Measurements from ENCODE around the gene TBC1D7.
A peak's percentile ranks its signal among the peaks of the same experiment; 100 is the strongest.

TBC1D7 gene

DNA sequence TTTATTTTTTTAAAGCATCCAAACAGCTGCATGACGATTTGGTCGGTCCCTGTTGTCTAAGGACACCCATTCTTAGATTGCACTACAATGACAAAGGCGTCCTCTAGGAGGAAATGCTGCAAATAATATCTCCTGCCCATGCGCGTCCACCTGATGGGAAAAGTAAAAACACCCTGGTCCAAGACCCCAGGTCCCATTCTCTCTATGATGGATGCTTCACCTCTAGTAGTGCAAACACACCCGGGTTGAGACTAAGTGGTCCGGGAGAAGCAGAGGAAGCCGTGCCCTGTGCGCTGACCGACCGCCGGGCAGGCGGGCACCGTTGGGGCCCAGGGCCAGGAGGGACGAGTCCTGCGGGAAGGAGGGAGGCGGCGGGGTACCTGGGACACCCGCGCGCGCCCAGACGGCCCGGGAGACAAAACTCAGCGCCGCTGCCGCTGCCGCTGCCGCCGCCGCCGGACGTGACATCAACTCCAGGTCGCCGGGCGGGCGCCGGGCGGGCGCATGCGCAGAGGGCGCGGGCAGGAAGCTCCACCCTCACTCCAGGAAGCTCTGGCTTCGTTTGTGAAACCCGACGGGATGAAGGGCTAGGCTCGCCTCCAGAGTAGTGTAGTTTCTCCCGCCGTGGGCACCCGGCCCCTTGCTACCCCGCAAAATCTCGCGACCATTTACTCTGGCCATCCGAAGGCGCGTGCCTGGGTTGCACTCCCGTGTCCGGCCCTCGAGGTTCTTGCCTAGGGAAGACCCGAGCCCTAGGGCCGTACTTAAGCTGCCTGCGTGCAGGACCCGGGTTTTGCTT, at the start of gene TBC1D7:
Gene TBC1D7 (minus strand): TSS at position 462 of the 799 bp plus-strand sequence. CDS start 1,639 bp downstream, outside the sequence.
- Histone ChIP-seq H3K27ac (peak within 1 kb of the TSS; percentile 87), H3K36me3 (peaks cover 22% of the 10 kb centered on the region), H3K27me3 (ENCODE audit: insufficient read depth, low read depth, severe bottlenecking) (no peaks in the 10 kb centered on the region), H3K4me3 (ENCODE audit: low read depth, low read length) (peak within 1 kb of the TSS; percentile 71), H3K9me3 (ENCODE audit: severe bottlenecking) (no peaks in the 10 kb centered on the region)
- TF ChIP-seq, protein P1, sequence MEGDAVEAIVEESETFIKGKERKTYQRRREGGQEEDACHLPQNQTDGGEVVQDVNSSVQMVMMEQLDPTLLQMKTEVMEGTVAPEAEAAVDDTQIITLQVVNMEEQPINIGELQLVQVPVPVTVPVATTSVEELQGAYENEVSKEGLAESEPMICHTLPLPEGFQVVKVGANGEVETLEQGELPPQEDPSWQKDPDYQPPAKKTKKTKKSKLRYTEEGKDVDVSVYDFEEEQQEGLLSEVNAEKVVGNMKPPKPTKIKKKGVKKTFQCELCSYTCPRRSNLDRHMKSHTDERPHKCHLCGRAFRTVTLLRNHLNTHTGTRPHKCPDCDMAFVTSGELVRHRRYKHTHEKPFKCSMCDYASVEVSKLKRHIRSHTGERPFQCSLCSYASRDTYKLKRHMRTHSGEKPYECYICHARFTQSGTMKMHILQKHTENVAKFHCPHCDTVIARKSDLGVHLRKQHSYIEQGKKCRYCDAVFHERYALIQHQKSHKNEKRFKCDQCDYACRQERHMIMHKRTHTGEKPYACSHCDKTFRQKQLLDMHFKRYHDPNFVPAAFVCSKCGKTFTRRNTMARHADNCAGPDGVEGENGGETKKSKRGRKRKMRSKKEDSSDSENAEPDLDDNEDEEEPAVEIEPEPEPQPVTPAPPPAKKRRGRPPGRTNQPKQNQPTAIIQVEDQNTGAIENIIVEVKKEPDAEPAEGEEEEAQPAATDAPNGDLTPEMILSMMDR (IDR thresholded peaks at IDR 0.05; ENCODE audit: low read depth, low read length) = peak; percentile 25; the same call in 1 of the 2 replicates
- DNase-seq = peak; percentile 98

DNA sequence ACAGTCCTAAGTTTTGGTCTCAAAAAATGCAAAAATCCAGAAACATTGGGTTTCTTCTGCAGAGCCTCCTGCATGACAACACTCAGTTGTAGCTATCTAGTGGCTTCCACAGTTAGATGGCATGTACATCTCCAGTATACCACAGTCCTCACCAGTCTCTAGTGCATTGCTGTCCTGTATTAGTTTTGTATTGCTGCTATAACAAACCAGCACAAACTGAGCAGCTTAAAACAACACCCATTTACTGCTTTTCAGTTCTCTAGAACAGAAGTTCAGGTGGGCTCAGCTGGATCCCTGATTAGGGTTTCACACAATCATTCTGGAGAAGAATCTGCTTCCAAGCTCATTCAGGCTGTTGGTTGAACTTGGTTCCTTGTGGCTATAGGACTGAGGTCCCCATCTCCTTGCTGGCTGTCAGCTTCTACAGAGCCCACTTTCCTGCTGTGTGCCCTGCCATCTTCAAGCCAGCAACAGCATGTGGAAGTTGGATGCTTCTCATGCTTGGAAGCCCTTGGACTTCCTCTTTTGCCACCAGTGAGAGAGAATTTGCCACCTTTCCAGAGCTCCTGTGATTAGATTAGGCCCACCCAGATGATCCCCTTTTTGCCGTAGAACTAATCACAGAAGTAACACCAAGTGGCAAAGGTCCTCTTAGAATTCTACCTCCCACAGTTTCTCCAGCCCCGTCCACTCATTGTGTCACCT, 48.9 kb upstream of the TBC1D7 start:
- Histone ChIP-seq H3K27ac (no peak overlapping the region), H3K4me3 (ENCODE audit: low read depth, low read length) (no peak overlapping the region)
- no peak for DNase-seq

DNA sequence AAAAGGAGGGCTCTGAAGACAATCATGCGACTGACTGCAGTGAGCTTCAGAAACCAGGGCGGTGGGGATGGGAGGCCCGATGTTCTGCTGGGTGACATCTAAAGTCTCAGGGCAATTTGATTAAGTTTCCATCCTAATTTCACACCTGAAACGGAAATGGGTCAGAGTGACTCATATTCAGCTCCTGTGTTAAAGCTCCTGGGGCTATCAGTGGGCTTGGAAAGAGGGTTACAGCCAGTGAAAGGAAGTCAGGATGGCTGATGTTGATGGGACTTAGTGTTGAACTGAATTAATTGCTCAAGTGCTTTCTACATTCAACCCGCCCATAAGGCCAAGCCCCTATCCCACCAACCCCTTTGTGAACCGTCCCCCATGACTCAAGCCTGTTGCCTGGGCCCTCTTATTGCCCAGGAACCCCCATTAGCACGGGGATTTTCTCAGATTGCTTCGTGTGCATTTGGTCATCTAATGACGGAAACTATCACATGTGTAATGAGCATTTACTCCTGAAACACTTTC, 47.1 kb upstream of the TBC1D7 start:
- Histone ChIP-seq H3K9me3 (ENCODE audit: severe bottlenecking) (no peaks in the 10 kb centered on the region), H3K4me3 (ENCODE audit: low read depth, low read length) (no peak overlapping the region), H3K27ac (no peak overlapping the region), H3K36me3 (no peaks in the 10 kb centered on the region), H3K27me3 (ENCODE audit: insufficient read depth, low read depth, severe bottlenecking) (no peaks in the 10 kb centered on the region)
- DNase-seq = no peak
- TF ChIP-seq, protein P1 (IDR thresholded peaks at IDR 0.05; ENCODE audit: low read depth, low read length) = no peak

More for the DNA sequence above, 48.9 kb upstream of the TBC1D7 start:
- Histone ChIP-seq H3K36me3 (no peaks in the 10 kb centered on the region), H3K27me3 (ENCODE audit: insufficient read depth, low read depth, severe bottlenecking) (no peaks in the 10 kb centered on the region), H3K9me3 (ENCODE audit: severe bottlenecking) (no peaks in the 10 kb centered on the region)
- TF ChIP-seq, protein P1 (IDR thresholded peaks at IDR 0.05; ENCODE audit: low read depth, low read length) = no peak

DNA sequence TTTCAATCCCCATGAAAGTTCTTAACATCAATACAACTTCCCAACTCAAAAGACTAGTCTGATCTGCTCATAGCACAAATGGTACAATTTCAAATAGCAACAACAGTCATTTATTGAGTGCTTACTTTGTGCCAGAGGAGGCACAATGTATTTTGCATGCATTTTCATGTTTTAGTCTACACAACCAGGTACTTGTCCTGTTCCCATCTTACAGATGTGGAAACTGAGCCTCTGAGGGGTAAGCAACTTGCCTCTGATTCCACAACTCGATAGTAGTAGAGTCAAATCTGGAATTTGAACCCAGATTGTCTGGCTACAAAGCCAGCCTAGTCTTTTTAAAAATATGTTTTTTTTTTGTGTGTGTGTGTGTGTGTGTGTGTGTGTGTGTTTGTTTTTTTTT, 45.6 kb upstream of the TBC1D7 start:
- no peak overlapping the region for H3K4me3 ChIP-seq (ENCODE audit: low read depth, low read length)
- no peaks in the 10 kb centered on the region for H3K9me3 ChIP-seq (ENCODE audit: severe bottlenecking)
- DNase-seq = no peak
- TF ChIP-seq, protein P1 (IDR thresholded peaks at IDR 0.05; ENCODE audit: low read depth, low read length) = no peak
- H3K27ac ChIP-seq = no peak overlapping the region
- H3K36me3 ChIP-seq = no peaks in the 10 kb centered on the region
- no peaks in the 10 kb centered on the region for H3K27me3 ChIP-seq (ENCODE audit: insufficient read depth, low read depth, severe bottlenecking)

DNA sequence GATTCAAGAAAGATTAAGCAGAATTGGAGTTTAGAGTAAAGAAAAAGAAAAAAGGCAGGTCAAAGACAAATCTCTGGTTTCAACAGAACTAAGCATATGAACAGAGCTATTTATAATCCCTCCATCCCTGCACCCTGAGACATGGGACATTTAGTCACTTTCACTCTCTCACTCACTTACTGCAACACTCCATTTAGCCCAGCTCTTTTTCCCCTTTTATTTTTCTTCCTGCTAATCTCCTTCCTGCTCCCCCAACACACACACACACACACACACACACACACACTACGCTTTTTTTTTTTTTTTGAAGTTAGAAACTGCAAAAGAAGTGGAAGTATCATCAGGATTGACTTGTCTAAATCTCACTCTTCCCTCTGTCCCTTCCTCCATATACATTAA, 45.1 kb upstream of the TBC1D7 start:
- Histone ChIP-seq H3K36me3 (no peaks in the 10 kb centered on the region), H3K27me3 (ENCODE audit: insufficient read depth, low read depth, severe bottlenecking) (no peaks in the 10 kb centered on the region), H3K4me3 (ENCODE audit: low read depth, low read length) (no peak overlapping the region), H3K9me3 (ENCODE audit: severe bottlenecking) (no peaks in the 10 kb centered on the region), H3K27ac (no peak overlapping the region)
- no peak for DNase-seq
- TF ChIP-seq, protein P1 (IDR thresholded peaks at IDR 0.05; ENCODE audit: low read depth, low read length) = no peak

Data from WERI-Rb-1 (cell line).